ENCODE results near the gene PPP1R9A.

PPP1R9A gene

DNA sequence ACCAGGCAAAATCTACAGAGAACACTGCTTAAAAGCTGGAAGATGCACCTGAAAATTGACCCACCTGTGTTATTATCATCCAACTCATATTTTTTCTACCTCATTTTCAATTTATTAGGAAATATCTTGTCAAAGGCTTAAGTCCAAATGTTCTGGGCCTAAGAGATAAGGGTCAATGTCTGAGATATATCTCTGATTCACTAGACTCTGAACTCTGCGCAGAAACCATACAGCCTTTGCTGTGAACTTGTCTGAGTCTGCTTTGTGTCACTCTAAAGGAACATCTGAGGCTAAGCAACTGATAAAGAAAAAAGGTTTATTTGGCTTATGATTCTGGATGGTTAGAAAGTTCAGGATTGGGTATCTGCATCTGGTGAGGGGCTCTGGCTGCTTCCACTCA, 413.3 kb downstream of the PPP1R9A start:
- DNase-seq (ENCODE audit: low spot score): no peak

DNA sequence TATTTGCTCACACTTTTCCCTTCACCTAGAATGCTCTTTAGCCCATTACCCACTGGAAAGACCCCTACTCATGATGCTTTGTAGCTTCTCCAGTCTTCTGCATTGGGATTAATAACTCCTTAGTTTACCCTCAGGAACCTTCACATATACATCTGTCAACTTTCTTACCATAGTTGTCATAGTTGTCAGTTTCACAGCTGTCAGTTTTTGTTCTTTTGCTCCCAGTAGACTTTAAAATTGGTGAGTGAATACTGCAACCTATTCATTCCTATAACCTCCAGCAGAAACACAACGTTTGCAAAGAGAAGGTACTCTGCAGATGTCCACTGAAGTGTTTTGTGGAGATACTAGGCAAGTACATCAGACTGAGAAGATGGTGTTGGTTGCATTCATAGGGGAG, 414.3 kb downstream of the PPP1R9A start:
- no peak for DNase-seq (ENCODE audit: low spot score)

DNA sequence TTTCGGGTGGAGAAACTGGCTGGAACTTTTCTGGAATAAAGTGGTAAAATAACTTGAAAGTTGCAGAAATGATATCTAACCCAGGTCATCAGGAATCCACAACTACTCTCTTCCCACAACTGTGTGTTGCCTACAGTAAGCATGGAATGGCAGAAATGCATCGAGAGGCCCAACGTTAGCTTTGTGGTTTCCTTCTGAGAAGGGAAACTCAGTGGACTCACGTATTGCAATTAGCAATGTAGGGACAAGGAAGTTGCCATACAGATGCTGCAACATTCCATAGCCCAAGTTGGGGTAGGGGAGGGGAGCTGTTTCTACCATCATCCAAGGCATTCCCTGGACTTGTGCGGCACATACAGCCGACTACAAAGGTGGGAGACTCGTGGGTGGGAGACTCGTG, 415.0 kb downstream of the PPP1R9A start:
- DNase-seq (ENCODE audit: low spot score): no peak

DNA sequence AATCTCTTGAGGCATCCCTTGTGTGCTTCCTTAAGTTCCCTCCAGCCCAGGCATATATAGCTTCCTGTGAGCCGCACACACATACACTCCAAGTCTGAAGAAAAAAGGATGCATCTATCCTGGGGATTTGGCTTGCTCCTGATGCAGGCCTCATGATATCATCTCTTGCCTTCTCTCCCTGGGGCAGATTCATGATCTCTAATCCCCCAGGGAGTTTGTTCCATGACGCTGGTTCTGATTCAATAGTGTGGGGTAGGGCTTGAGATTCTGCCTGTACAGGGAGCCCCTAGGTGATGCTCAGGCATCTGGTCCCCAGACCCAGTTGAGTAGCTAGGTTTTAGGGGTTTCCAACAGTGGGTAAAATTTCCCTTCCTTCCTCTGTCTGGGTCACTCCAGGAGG, 415.5 kb downstream of the PPP1R9A start:
- DNase-seq (ENCODE audit: low spot score): no peak

DNA sequence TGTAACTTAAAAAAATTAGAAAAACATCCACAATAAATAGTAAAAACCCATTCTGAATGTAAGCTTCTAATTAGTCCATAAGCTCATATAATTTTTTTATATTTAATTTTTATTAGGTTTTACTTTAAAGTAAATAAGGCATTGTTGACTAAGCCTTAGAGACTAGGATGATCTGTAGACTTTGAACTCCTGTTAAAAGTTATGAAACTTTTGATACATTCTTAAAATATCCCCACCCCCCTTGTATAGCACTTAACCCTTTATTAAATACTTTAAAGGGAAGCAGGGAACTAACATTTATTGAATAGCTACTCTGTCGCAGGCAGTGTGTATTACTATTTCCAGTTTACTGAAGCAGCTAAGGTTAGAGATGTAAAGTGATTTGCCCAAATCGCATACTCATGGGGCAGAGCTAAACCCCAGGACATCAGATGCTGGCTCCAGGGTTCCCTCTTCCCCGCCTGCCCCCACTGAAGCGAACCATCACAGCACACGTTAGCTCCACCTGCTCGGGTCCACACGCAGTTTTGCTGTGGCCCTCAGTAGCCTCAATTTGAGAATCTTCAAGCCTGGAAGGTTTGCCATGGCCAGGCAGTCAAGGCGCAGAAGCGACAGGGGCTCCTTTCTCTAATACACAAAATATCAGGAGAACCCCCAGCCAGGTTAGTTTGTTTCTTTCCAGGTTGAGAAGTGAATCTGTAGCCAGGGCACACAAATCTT, 416.2 kb downstream of the PPP1R9A start:
- no peak for DNase-seq (ENCODE audit: low spot score)

DNA sequence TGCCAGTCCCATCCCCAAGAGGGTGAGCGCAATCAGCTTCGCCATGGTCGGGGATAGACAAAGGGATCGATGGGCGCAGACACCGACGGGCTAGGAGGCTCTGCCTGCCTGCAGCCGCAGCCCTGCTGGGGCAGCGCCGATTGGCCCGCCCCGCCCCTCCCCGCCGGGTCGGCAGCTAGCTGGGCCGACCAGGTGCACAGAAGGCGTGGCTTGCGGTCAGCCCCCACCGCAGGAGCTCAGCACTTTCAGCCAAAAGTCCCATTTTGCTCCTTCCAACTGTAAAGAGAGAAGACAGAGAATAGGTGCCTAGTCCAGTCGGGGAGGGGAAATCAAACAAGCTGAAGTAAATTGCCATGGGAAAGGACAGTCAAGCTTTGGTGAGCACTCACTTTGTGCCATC, 417.0 kb downstream of the PPP1R9A start, which contains the start of gene PON1:
TSS of gene PON1 (minus strand) at position 102 of the 400 bp plus-strand sequence. CDS start at position 45, 57 bp downstream.
- DNase-seq (ENCODE audit: low spot score): no peak

DNA sequence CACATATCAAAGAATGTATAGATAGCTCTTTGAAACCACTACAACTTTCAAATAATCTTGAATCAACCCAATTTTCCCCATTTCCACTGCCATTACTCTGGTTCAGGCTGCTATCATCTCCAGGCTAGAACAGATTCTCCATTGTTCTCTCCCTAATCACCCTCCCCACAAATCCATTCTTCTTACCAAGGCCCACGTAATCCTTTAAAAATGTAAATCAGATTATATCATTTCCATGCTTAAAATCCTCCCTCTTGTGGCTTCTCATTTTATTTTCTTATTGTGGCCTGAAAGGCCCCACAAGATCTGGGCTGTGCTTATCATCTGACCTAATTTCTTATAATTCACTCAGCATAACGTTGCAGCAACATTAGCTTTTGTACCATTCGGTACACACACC, 420.0 kb downstream of the PPP1R9A start:
- DNase-seq (ENCODE audit: low spot score): no peak

DNA sequence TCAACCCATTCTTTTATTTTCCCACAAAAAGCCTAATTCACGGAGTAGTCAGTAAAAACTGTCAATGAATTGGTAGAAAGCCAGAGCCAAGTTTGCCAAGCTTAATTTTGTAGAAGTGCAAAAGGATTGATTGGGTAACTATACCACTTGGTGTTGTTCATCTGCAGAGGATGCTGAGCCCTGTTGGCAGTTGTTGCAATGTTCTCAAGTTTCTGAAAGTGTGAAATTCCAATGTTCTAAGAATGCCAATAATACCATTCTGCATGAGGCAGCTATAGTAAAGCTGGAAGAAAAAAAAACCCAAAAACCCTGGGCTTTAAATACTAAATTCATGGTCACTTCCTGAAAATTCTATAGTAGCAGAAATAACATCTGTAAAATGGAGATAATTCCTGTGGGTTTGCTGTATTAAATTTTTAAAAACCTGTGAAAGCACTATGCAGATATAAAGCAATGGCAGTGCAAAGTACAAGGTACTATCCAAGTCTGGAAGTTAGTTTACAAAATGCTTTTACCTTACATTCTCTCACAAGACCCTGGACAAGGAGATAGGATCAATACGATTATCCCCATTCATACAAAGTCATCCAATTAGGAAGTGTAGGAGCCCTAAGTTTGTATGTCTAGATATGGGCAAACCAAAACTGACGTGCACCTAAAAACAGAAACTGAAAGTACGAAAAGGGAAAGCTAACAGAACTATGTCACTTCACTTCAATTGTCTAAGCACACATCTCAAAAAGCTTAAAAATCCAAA, 423.0 kb downstream of the PPP1R9A start:
- no peak for DNase-seq (ENCODE audit: low spot score)

DNA sequence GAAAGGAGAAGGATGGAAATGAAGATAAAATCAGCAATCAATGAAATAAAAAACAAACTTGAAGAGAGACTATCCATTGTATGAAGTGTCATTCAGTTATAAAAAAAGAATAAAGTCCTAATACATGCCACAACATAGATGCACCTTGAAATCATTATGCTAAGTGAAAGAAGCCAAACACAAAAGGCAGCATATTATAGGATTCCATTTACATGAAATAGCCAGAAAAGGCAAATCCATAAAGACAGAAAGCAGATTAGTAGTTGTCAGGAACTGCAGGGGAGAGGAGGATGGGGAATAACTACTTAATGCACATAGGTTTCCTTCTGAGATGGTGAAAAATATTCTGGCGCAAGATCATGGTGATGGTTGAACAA, 423.6 kb downstream of the PPP1R9A start:
- no peak for DNase-seq (ENCODE audit: low spot score)

DNA sequence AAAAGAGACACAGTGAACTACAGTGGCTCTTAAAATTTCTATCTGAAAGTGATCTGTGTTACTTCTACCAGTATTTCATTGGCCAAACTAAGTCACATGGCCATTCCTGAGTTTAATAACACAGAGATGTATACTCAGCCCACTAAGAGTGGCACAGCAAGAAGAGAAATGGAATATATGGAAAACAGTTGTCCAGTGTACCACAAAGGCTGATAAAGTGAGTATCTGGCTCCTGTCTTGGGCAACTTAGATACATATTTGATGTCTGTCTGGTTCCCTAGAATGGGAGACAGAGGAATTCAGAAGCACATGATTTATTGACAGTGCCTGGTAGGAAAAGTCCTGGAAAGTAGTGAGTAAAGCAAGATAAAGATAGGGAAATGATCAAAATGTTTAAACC, 427.1 kb downstream of the PPP1R9A start:
- DNase-seq (ENCODE audit: low spot score): no peak

DNA sequence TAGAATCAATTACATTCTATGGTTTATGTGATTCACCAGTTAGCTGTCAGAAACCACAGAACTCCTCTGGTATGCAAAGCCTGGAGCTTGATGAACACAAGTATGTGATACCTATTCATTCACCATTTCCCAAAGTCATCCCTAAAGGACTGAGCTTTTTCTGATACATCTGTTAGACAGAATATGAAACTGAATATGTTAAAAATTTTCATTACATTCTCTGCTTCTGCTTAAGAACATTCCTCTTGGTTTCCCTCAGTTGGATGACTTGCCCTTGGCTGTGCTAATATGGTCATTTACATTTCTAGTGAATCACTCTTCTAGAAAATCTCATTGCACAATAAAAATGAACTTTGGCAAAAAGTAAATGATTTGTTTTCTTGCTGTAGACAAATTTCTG, 427.7 kb downstream of the PPP1R9A start:
- no peak for DNase-seq (ENCODE audit: low spot score)

DNA sequence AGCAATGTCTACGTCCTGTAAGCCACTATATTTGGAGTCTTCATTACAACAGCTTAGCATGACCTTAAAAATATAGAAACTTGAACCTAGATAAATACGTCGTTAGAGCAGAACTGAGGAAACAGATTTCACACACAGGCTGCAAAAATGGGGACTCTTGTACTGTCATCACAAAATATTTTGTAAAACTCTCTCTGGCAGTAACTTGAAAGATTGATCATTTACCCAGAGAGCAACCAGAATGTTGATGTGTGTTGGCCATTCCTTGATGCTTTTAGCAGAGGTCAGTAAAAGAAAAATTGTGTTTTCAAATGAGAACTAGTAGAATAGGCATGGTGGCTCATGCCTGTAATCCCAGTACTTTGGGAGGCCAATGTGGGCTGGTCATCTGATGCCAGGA, 431.4 kb downstream of the PPP1R9A start:
- DNase-seq (ENCODE audit: low spot score): no peak

DNA sequence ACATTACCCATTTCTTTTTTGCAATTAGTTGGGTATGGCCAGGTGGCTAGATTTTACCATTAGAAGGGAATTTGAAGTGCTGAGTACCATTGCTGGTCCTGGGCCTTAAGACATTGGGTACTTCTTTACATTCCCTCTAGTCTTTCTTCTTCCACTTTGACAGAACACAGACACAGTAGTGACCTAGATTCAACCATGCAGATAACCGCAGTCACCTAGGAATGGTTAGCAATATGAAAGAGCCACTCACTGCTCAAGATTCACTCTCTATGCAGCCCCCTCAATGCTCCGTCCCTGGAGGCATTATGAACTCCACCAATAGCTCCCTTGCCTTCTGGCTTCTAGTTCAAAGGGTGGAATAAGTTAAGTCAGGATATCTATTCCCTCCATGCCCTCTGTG, 433.1 kb downstream of the PPP1R9A start:
- DNase-seq (ENCODE audit: low spot score): no peak

DNA sequence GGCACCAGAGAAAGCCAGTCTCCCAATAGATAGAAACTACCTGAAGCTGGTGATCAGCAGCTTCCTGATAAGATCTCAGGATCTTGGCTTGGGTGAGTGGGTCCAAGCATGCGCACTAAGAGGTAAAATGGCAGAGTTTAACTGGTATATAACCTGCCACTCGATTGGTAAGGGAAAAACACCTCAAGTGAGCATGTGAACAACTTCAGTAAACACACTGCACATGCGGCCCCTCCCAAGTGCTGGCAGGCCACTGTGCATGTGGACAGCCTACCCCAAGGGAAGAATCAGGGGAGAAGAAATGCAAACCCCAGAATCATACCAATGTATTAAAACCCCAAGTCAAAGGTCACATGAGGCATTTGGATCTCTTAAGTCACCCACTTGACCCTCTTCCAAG, 434.6 kb downstream of the PPP1R9A start:
- no peak for DNase-seq (ENCODE audit: low spot score)

DNA sequence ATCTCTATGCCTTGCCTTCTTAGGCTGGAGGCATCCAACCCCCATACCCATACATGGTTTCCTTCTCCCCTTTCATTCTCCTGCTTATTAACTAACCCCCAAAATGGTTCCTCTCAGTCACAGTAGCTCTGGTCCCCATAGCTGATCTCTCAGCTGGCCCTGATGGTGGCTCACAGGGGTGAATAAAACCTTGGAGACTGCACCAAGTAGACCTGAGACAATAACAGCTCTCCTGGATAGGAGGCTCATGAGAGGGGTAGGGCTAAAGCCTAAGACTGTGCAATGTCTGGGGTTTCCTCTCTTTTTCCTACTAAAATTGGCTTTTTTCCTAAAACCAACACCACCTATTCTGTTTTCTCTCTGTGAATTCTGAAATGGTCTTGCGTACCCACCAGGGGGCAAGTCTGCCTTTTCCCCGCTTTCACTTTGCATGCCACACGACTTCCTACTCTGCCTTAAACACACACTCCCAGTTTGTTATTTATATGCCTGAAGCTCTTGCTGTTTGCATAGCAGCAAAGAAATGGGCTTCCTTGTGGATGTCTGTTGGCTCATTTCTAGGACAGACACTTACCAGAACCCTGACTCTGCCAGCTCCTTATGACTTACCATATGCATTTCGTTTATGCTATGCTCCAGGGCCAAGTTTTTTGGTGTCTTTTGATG, 435.4 kb downstream of the PPP1R9A start:
- no peak for DNase-seq (ENCODE audit: low spot score)
